Neural cell (in vitro differentiated cells): ENCODE results near the gene HIBCH.

Experiments
- EP300 ChIP-seq: fragments of 450-650 bp; conservative IDR thresholded peaks from 2 replicates; pipeline ENCODE4 v1.6.1; 2014; ENCODE audit warnings: antibody characterized with exemption, mild to moderate bottlenecking, moderate library complexity; ENCODE audit not compliant: poor library complexity, severe bottlenecking
- EZH2 ChIP-seq: fragments of 200-600, 300-800 bp; shearing (Covaris generic), sonication (generic); IDR thresholded peaks from 2 replicates; pipeline ENCODE4 v1.6.1; 2014; ENCODE audit warnings: antibody characterized with exemption, low read length, borderline replicate concordance, mild to moderate bottlenecking; ENCODE audit not compliant: insufficient read depth, poor library complexity, severe bottlenecking
- MXI1 ChIP-seq: fragments of 450-650 bp; conservative IDR thresholded peaks from 2 replicates; pipeline ENCODE4 v1.6.1; 2014; ENCODE audit warnings: antibody characterized with exemption, mild to moderate bottlenecking; ENCODE audit not compliant: poor library complexity, severe bottlenecking
- POLR2AphosphoS5 ChIP-seq: IDR thresholded peaks from 2 replicates; pipeline ENCODE4 v1.6.1; 2012
- RAD21 ChIP-seq: fragments of 450-650 bp; conservative IDR thresholded peaks from 2 replicates; pipeline ENCODE4 v1.6.1; 2014; ENCODE audit warnings: antibody characterized with exemption, mild to moderate bottlenecking, moderate library complexity
- SMC3 ChIP-seq: fragments of 450-650 bp; conservative IDR thresholded peaks from 2 replicates; pipeline ENCODE4 v1.6.1; 2014; ENCODE audit warnings: antibody characterized with exemption, mild to moderate bottlenecking, moderate library complexity; ENCODE audit not compliant: poor library complexity
- TF ChIP-seq, protein P1 (sequence below): fragments of 450-650 bp; IDR thresholded peaks from 2 replicates; pipeline ENCODE4 v1.5.1; 2014; ENCODE audit warnings: antibody characterized with exemption, mild to moderate bottlenecking, moderate library complexity; ENCODE audit not compliant: poor library complexity, severe bottlenecking
- TF ChIP-seq, protein P2 (sequence below): IDR thresholded peaks from 2 replicates; pipeline ENCODE4 v1.6.1; 2012; ENCODE audit warnings: borderline replicate concordance

DNA sequence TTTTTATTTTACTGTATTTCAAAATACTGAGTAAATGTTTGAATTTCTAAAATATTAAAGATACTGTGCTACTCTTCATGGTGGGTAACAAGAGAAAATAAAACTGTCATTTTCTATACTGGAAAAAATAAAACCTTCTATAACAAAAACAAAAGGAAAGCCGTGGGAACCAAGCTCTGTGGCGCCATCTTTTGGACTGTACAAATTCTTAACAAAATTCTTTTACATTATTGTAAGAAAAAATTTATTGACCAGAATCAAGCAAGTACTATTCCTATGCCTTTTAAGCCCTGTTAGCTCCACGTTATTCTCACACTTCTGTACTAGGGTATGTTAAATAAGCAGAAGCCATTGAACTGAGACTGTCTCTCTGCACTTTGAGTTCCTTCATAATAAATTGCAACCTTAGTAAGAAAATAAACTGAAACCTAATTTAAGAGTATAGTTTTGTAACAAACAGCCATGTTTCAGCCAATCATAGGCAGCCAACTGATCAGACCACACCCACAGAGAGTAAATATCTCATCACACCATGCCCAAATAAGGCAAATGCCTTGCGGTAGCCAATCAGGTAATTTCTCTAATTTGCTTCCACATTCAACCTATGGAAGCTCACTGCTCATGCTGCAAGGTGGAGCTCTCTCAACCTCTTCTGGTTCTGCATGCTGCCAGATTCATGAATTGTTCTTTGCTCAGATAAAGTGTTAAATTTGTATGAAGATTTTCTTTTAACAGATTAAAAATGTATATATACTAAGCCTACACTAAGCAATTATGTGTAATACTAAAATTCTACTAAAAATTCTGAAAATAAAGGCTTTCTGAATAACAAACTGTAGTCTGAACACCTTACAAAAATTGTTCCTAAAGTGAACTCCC, 42.2 kb downstream of the HIBCH start:
- TF ChIP-seq, protein P1, sequence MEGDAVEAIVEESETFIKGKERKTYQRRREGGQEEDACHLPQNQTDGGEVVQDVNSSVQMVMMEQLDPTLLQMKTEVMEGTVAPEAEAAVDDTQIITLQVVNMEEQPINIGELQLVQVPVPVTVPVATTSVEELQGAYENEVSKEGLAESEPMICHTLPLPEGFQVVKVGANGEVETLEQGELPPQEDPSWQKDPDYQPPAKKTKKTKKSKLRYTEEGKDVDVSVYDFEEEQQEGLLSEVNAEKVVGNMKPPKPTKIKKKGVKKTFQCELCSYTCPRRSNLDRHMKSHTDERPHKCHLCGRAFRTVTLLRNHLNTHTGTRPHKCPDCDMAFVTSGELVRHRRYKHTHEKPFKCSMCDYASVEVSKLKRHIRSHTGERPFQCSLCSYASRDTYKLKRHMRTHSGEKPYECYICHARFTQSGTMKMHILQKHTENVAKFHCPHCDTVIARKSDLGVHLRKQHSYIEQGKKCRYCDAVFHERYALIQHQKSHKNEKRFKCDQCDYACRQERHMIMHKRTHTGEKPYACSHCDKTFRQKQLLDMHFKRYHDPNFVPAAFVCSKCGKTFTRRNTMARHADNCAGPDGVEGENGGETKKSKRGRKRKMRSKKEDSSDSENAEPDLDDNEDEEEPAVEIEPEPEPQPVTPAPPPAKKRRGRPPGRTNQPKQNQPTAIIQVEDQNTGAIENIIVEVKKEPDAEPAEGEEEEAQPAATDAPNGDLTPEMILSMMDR = peak; percentile 58
- TF ChIP-seq POLR2AphosphoS5 = no peak
- TF ChIP-seq EZH2 = no peak
- TF ChIP-seq SMC3 = peak; percentile 39
- no peak for TF ChIP-seq EP300
- peak; percentile 46 for TF ChIP-seq RAD21
- TF ChIP-seq, protein P2, sequence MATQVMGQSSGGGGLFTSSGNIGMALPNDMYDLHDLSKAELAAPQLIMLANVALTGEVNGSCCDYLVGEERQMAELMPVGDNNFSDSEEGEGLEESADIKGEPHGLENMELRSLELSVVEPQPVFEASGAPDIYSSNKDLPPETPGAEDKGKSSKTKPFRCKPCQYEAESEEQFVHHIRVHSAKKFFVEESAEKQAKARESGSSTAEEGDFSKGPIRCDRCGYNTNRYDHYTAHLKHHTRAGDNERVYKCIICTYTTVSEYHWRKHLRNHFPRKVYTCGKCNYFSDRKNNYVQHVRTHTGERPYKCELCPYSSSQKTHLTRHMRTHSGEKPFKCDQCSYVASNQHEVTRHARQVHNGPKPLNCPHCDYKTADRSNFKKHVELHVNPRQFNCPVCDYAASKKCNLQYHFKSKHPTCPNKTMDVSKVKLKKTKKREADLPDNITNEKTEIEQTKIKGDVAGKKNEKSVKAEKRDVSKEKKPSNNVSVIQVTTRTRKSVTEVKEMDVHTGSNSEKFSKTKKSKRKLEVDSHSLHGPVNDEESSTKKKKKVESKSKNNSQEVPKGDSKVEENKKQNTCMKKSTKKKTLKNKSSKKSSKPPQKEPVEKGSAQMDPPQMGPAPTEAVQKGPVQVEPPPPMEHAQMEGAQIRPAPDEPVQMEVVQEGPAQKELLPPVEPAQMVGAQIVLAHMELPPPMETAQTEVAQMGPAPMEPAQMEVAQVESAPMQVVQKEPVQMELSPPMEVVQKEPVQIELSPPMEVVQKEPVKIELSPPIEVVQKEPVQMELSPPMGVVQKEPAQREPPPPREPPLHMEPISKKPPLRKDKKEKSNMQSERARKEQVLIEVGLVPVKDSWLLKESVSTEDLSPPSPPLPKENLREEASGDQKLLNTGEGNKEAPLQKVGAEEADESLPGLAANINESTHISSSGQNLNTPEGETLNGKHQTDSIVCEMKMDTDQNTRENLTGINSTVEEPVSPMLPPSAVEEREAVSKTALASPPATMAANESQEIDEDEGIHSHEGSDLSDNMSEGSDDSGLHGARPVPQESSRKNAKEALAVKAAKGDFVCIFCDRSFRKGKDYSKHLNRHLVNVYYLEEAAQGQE = no peak
- TF ChIP-seq MXI1 = no peak
